GM12878 (cell line): ENCODE measurements around the gene BCL10. TPM values are rescaled to one million over a fixed set of nuclear protein-coding genes. Genes with fewer than 3 reads are reported as not detected.

ENCODE experiments used
- ATAC-seq: fragments of 200-7000 bp; cut with Tn5 transposase; 3 replicates; pipeline ENCODE4 v1.9.1; 2020; ENCODE audit warnings: mild to moderate bottlenecking, moderate library complexity
- BruUV-seq: library from RNA; stranded (reverse); fragments of 400-500 nt; replicated peaks from 2 replicates; lab custom pipeline; 2021; lab: Mats Ljungman, UMichigan
- CTCF ChIA-PET: fragments of 300-600 bp; sonication (Branson Sonifier 250); formaldehyde crosslinking; extraction: SDS; loops from one replicate; lab custom pipeline; 2021; ENCODE audit warnings: inconsistent platforms; lab: Yijun Ruan, JAX
- POLR2A ChIA-PET: fragments of 350-600 bp; formaldehyde crosslinking; extraction: SDS; loops from one replicate; lab custom pipeline; 2021; ENCODE audit warnings: inconsistent platforms; lab: Charles Lee
- RAD21 ChIA-PET: fragments of 300-600 bp; sonication (Branson Sonifier 250); formaldehyde crosslinking; loops from one replicate; lab custom pipeline; 2023; ENCODE audit warnings: antibody characterized with exemption; ENCODE audit not compliant: unreplicated experiment; lab: Charles Lee
- SMC1A ChIA-PET: fragments of 300-600 bp; sonication (Branson Sonifier 250); formaldehyde crosslinking; loops from one replicate; lab custom pipeline; 2023; ENCODE audit not compliant: unreplicated experiment, uncharacterized antibody; lab: Charles Lee
- DNase-seq: peaks from one replicate; pipeline ENCODE4 v3.0.0-alpha.2; 2011; ENCODE audit warnings: low read depth, low spot score
- FAIRE-seq: peaks from 3 replicates; lab custom pipeline; 2011; peaks lifted over from hg19 to GRCh38; lab: Jason Lieb, UNC
- H2AFZ ChIP-seq: 2 replicates; pipeline ENCODE4 v1.6.0; 2011; ENCODE audit warnings: low read depth, low read length, control low read depth; ENCODE audit not compliant: control insufficient read depth
- H3K27ac ChIP-seq: 2 replicates; pipeline ENCODE4 v1.5.1; 2011; ENCODE audit warnings: control low read depth; ENCODE audit not compliant: control insufficient read depth, insufficient read depth
- H3K27me3 ChIP-seq, 2 experiments: replicated peaks in 1 of 2; 2 replicates each; pipeline versions ENCODE4 v1.6.0 to v1.6.1; 2011; ENCODE audit warnings: low read length in 1 of 2; ENCODE audit not compliant: control insufficient read depth in 2 of 2, insufficient read depth in 2 of 2
- H3K36me3 ChIP-seq, 2 experiments: 2 replicates each; pipeline ENCODE4 v1.5.1; 2011; ENCODE audit warnings: low read length in 1 of 2; ENCODE audit not compliant: control insufficient read depth in 2 of 2, insufficient read depth in 2 of 2
- H3K4me1 ChIP-seq: 2 replicates; pipeline ENCODE4 v1.6.1; 2011; ENCODE audit warnings: mild to moderate bottlenecking, low read length, moderate library complexity, mixed read lengths; ENCODE audit not compliant: control insufficient read depth, insufficient read depth
- H3K4me2 ChIP-seq: 2 replicates; pipeline ENCODE4 v1.6.0; 2011; ENCODE audit warnings: control low read depth; ENCODE audit not compliant: control insufficient read depth, insufficient read depth
- H3K4me3 ChIP-seq: fragments of 200-600 bp; sonication (generic); 2 replicates; pipeline ENCODE4 v1.5.1; 2016
- H3K79me2 ChIP-seq: 2 replicates; pipeline ENCODE4 v1.6.0; 2011; ENCODE audit warnings: low read length; ENCODE audit not compliant: control insufficient read depth, insufficient read depth
- H3K9ac ChIP-seq: 2 replicates; pipeline ENCODE4 v1.8.0; 2011; ENCODE audit warnings: low read length, control low read depth, mixed read lengths; ENCODE audit not compliant: control insufficient read depth, insufficient read depth
- H3K9me3 ChIP-seq: replicated peaks from 3 replicates; pipeline ENCODE4 v1.5.1; 2011; ENCODE audit warnings: mild to moderate bottlenecking, low read length; ENCODE audit not compliant: control insufficient read depth, insufficient read depth
- H4K20me1 ChIP-seq: 2 replicates; pipeline ENCODE4 v1.6.0; 2011; ENCODE audit not compliant: control insufficient read depth, insufficient read depth
- CHD1 ChIP-seq: IDR thresholded peaks from 2 replicates; pipeline ENCODE4 v1.6.1; 2012; ENCODE audit warnings: low read depth, low read length, improper control_type of control experiment
- HCFC1 ChIP-seq: fragments of 150-350 bp; IDR thresholded peaks from 2 replicates; pipeline ENCODE4 v1.6.1; 2014; ENCODE audit warnings: low read length
- HDGF ChIP-seq: fragments of 450-650 bp; IDR thresholded peaks from 2 replicates; pipeline ENCODE4 v1.6.1; 2016; ENCODE audit warnings: antibody characterized with exemption
- JUNB ChIP-seq: IDR thresholded peaks from 2 replicates; pipeline ENCODE4 v1.6.1; 2016; ENCODE audit warnings: antibody characterized with exemption, mild to moderate bottlenecking
- MLLT1 ChIP-seq: fragments of 450-650 bp; IDR thresholded peaks from 2 replicates; pipeline ENCODE4 v1.6.1; 2016; ENCODE audit warnings: mild to moderate bottlenecking
- PBX3 ChIP-seq: IDR thresholded peaks from 2 replicates; pipeline ENCODE4 v1.6.1; 2011; ENCODE audit warnings: mild to moderate bottlenecking, low read depth, low read length, moderate library complexity; ENCODE audit not compliant: insufficient replicate concordance
- RB1 ChIP-seq: fragments of 450-650 bp; formaldehyde crosslinking; IDR thresholded peaks from 2 replicates; pipeline ENCODE4 v1.6.1; 2017; ENCODE audit warnings: mild to moderate bottlenecking, borderline replicate concordance
- RCOR1 ChIP-seq: conservative IDR thresholded peaks from 2 replicates; pipeline ENCODE4 v1.6.1; 2012; ENCODE audit warnings: low read depth, low read length, improper control_type of control experiment
- RUNX3 ChIP-seq: IDR thresholded peaks from 2 replicates; pipeline ENCODE4 v1.6.1; 2012; ENCODE audit warnings: low read length, inconsistent platforms
- SIX5 ChIP-seq: IDR thresholded peaks from 2 replicates; pipeline ENCODE4 v1.6.1; 2011; ENCODE audit warnings: mild to moderate bottlenecking, low read depth, low read length, moderate library complexity; ENCODE audit not compliant: severe bottlenecking
- SKIL ChIP-seq: fragments of 450-650 bp; IDR thresholded peaks from 2 replicates; pipeline ENCODE4 v1.6.1; 2017; ENCODE audit warnings: mild to moderate bottlenecking, low read depth, inconsistent platforms; ENCODE audit not compliant: poor library complexity, severe bottlenecking
- TAF1 ChIP-seq: IDR thresholded peaks from 2 replicates; pipeline ENCODE4 v1.6.1; 2011; ENCODE audit warnings: mild to moderate bottlenecking, low read depth, low read length, borderline replicate concordance
- USF1 ChIP-seq: IDR thresholded peaks from 2 replicates; pipeline ENCODE4 v1.6.1; 2011; ENCODE audit warnings: borderline replicate concordance, low read depth, mild to moderate bottlenecking, moderate library complexity, mixed read lengths, low read length; ENCODE audit not compliant: insufficient read depth; ENCODE audit errors: extremely low read length
- ZBTB33 ChIP-seq: fragments of 450-650 bp; IDR thresholded peaks from 2 replicates; pipeline ENCODE4 v1.6.1; 2017; ENCODE audit warnings: mild to moderate bottlenecking
- WGBS: methylation state at CpG from one replicate; pipeline ENCODE4 v1.1.6; 2016; ENCODE audit warnings: low lambda C conversion rate; ENCODE audit not compliant: insufficient replicate concordance, insufficient coverage; ENCODE audit errors: missing lambda C conversion rate; 5-methylcytosine and 5-hydroxymethylcytosine counted together
- in situ Hi-C: fragments of 300-500 bp; cut with MboI; formaldehyde crosslinking; loops from 9 replicates; pipeline ENCODE4 v1.14.3; 2018; ENCODE audit warnings: mixed read lengths
- intact Hi-C: fragments of 100-400 bp; cut with micrococcal nuclease; formaldehyde crosslinking; loops from one replicate; pipeline ENCODE4 v1.14.2; 2022; ENCODE audit not compliant: unreplicated experiment
- polyA plus RNA-seq, 11 experiments: library from polyadenylated mRNA; depleted of rRNA in 4 of 11; unstranded in 6 of 11; stranded (reverse) in 5 of 11; fragments of >200 nt; fragmentation: Nextera tagmentation in 4 of 11; fragmentation: Illumina TruSeq in 1 of 11; extraction: Ambion mirVana in 4 of 11; extraction: Trizol in 1 of 11; gene quantifications; 1 replicate in 1 of 11; 2 replicates in 10 of 11; pipeline versions ENCODE4 v1.2.1 to v1.2.3, GENCODE V29; 2011 to 2016; ENCODE audit warnings: inconsistent platforms in 2 of 11, missing spikeins in 2 of 11, low read depth in 1 of 11
- total RNA-seq, 4 experiments: library from RNA; depleted of rRNA in 3 of 4; stranded (reverse); fragments of >200 nt in 3 of 4; fragmentation: Illumina TruSeq in 1 of 4; extraction: Trizol in 1 of 4; gene quantifications; 2 replicates each; pipeline versions ENCODE4 v1.2.1 to v1.2.3, GENCODE V29; 2013 to 2021

The BCL10 gene
- total and polyA plus RNA-seq, 10 of the 15 experiments (the other 5 are each of a cell fraction or from before 2014, with no cell fraction given): 10.6 to 35.2 (median 19.5) TPM

- no TSS peak for BruUV-seq
- no peaks in the 10 kb centered on the region for H3K27me3 ChIP-seq
- H3K79me2 ChIP-seq: no peaks in the 10 kb centered on the region
- H3K27ac ChIP-seq: no peak overlapping the region
- no peak overlapping the region for H3K4me2 ChIP-seq
- H2AFZ ChIP-seq: no peak overlapping the region
- WGBS: 92% methylated on average over 1 of the region's 1 CpG
- intact Hi-C loops (no loop called here), in situ Hi-C loops (no loop called here)
- SMC1A ChIA-PET: no interaction called here
- no peaks in the 10 kb centered on the region for H4K20me1 ChIP-seq
- no peak for DNase-seq
- no peak overlapping the region for H3K9ac ChIP-seq
- H3K4me1 ChIP-seq: no peaks in the 10 kb centered on the region
- FAIRE-seq: no peak
- H3K4me3 ChIP-seq: no peak overlapping the region
- no peaks in the 10 kb centered on the region for H3K9me3 ChIP-seq
- POLR2A ChIA-PET: no interaction called here
- H3K36me3 ChIP-seq: no peaks in the 10 kb centered on the region
- ATAC-seq: no peak
- CTCF ChIA-PET: interaction anchor here (0.6 to 4.1 kb wide), 5 partner anchors 11 to 122 kb away, joined by 3 to 17 read pairs (median 5); partner anchors contain the start of gene C1orf52
- RAD21 ChIA-PET: no interaction called here
- TF ChIP-seq HCFC1 (no peak), RUNX3 (no peak), USF1 (no peak), CHD1 (no peak), RCOR1 (no peak), TAF1 (no peak), SKIL (no peak), HDGF (no peak), JUNB (no peak), ZBTB33 (no peak), SIX5 (no peak), MLLT1 (no peak), RB1 (no peak), PBX3 (no peak)
Measured at GRCh38 chr1:85228972-85229371, 47.5 kb downstream of the BCL10 start.
